Retinal pigment epithelial cell (primary cell): ENCODE data around the gene HAUS3.

Experiments
- DNase-seq: peaks from one replicate; pipeline ENCODE4 v3.0.0-alpha.2; 2010; ENCODE audit warnings: low read depth
- H3K4me3 ChIP-seq: 2 replicates; pipeline ENCODE4 v1.5.1; 2011; ENCODE audit warnings: mild to moderate bottlenecking, low read length, control low read depth, moderate library complexity
- TF ChIP-seq, protein P1 (sequence below): conservative IDR thresholded peaks from 2 replicates; pipeline ENCODE4 v1.5.1; 2011; ENCODE audit warnings: low read depth, low read length, control low read depth, inconsistent platforms

HAUS3 gene

GRCh38 chr4:2270341-2271165 is 28.6 kb upstream of the HAUS3 start:
- DNase-seq = no peak
- H3K4me3 ChIP-seq = no peak overlapping the region
- TF ChIP-seq, protein P1, sequence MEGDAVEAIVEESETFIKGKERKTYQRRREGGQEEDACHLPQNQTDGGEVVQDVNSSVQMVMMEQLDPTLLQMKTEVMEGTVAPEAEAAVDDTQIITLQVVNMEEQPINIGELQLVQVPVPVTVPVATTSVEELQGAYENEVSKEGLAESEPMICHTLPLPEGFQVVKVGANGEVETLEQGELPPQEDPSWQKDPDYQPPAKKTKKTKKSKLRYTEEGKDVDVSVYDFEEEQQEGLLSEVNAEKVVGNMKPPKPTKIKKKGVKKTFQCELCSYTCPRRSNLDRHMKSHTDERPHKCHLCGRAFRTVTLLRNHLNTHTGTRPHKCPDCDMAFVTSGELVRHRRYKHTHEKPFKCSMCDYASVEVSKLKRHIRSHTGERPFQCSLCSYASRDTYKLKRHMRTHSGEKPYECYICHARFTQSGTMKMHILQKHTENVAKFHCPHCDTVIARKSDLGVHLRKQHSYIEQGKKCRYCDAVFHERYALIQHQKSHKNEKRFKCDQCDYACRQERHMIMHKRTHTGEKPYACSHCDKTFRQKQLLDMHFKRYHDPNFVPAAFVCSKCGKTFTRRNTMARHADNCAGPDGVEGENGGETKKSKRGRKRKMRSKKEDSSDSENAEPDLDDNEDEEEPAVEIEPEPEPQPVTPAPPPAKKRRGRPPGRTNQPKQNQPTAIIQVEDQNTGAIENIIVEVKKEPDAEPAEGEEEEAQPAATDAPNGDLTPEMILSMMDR = no peak

GRCh38 chr4:2269618-2270163 is 27.8 kb upstream of the HAUS3 start:
- no peak for DNase-seq

GRCh38 chr4:2269206-2269531 is 27.2 kb upstream of the HAUS3 start:
- no peak for DNase-seq
- H3K4me3 ChIP-seq = no peak overlapping the region
- TF ChIP-seq, protein P1 = no peak

More at GRCh38 chr4:2269618-2270163, 27.8 kb upstream of the HAUS3 start:
- TF ChIP-seq, protein P1 = no peak
- no peak overlapping the region for H3K4me3 ChIP-seq

GRCh38 chr4:2268357-2269205 is 26.7 kb upstream of the HAUS3 start:
- no peak overlapping the region for H3K4me3 ChIP-seq
- no peak for DNase-seq
- TF ChIP-seq, protein P1 = no peak

GRCh38 chr4:2267841-2268240 is 25.9 kb upstream of the HAUS3 start:
- no peak overlapping the region for H3K4me3 ChIP-seq
- DNase-seq = no peak

DNA sequence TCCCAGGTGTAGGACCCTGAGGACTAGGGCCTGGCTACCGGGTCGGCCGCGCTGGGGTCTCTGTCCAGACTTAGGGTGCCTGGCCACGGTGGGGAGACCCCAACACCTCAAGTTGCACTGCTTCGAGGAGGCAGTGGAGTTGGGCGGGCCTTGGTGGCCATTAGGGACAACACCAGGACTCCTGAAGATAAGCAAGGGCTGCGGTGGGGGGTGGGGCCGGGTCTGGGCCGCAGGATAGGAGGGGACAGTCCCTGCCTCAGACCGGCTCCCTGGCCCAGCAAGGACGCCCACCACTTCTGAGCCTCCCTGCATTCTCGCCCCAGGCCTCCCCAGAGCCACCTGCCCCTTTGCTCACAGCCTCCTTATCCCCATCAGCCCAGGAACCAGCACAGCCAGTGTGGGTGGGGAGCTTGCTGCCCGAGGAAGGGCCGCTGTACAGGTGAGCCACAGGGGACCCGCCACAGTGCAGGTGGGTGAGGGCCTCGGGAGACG is 25.4 kb upstream of the HAUS3 start:
- no peak for DNase-seq
- H3K4me3 ChIP-seq = no peak overlapping the region
- TF ChIP-seq, protein P1 = no peak

More at GRCh38 chr4:2267841-2268240, 25.9 kb upstream of the HAUS3 start:
- TF ChIP-seq, protein P1 = no peak
